GM23338 (cell line): ENCODE measurements around the gene R3HDM1. TPM values are rescaled to one million over a fixed set of nuclear protein-coding genes. Genes with fewer than 3 reads are reported as not detected.

Source experiments
- ATAC-seq: fragments of 200-7000 bp; cut with Tn5 transposase; 3 replicates; pipeline ENCODE4 v1.9.1; 2020
- DNase-seq: peaks from one replicate; pipeline ENCODE4 v3.0.0-alpha.2; 2015; ENCODE audit warnings: low spot score
- H2AFZ ChIP-seq: fragments of 200-600 bp; sonication (generic); 2 replicates; pipeline ENCODE4 v1.8.0; 2016; ENCODE audit warnings: antibody characterized with exemption, mild to moderate bottlenecking, moderate library complexity
- H3F3A ChIP-seq: fragments of 200-600 bp; sonication (generic); replicated peaks from 2 replicates; pipeline ENCODE4 v1.8.0; 2017; ENCODE audit warnings: antibody characterized with exemption, mixed run types, low read depth
- H3K27ac ChIP-seq: fragments of 200-600 bp; sonication (generic); 2 replicates; pipeline ENCODE4 v1.6.1; 2016; ENCODE audit warnings: low read depth
- H3K27me3 ChIP-seq: fragments of 200-600 bp; sonication (generic); 2 replicates; pipeline ENCODE4 v1.8.0; 2016; ENCODE audit warnings: mild to moderate bottlenecking, mixed run types, moderate library complexity; ENCODE audit not compliant: insufficient read depth
- H3K36me3 ChIP-seq: fragments of 200-600 bp; sonication (generic); 2 replicates; pipeline ENCODE4 v1.8.0; 2016; ENCODE audit warnings: mild to moderate bottlenecking; ENCODE audit not compliant: insufficient read depth
- H3K4me1 ChIP-seq: fragments of 200-600 bp; sonication (generic); 2 replicates; pipeline ENCODE4 v1.8.0; 2016; ENCODE audit warnings: mild to moderate bottlenecking, moderate library complexity; ENCODE audit not compliant: insufficient read depth
- H3K4me2 ChIP-seq: fragments of 200-600 bp; sonication (generic); 2 replicates; pipeline ENCODE4 v1.7.1; 2017; ENCODE audit warnings: mixed run types
- H3K4me3 ChIP-seq: fragments of 200-600 bp; sonication (generic); 2 replicates; pipeline ENCODE4 v1.6.1; 2016; ENCODE audit warnings: mixed run types
- H3K79me2 ChIP-seq: fragments of 200-600 bp; sonication (generic); replicated peaks from 2 replicates; pipeline ENCODE4 v1.8.0; 2017; ENCODE audit warnings: mild to moderate bottlenecking; ENCODE audit not compliant: insufficient read depth
- H3K9me2 ChIP-seq: fragments of 200-600 bp; sonication (generic); 2 replicates; pipeline ENCODE4 v1.8.0; 2017; ENCODE audit not compliant: insufficient read depth
- H4K20me1 ChIP-seq: fragments of 200-600 bp; sonication (generic); replicated peaks from 2 replicates; pipeline ENCODE4 v1.8.0; 2017; ENCODE audit warnings: mild to moderate bottlenecking; ENCODE audit not compliant: insufficient read depth
- H3K27ac Mint-ChIP-seq: 2 replicates; pipeline ENCODE4 v1.8.0; 2020; ENCODE audit warnings: inconsistent platforms, mild to moderate bottlenecking, moderate library complexity, mixed read lengths
- H3K27me3 Mint-ChIP-seq: 3 replicates; pipeline ENCODE4 v1.8.0; 2022; ENCODE audit warnings: low read depth, mild to moderate bottlenecking, moderate library complexity, mixed read lengths, inconsistent platforms; ENCODE audit not compliant: insufficient read depth, poor library complexity
- H3K36me3 Mint-ChIP-seq: 3 replicates; pipeline ENCODE4 v1.8.0; 2021; ENCODE audit warnings: low read depth, mild to moderate bottlenecking, inconsistent platforms, moderate library complexity, mixed read lengths
- H3K4me1 Mint-ChIP-seq: 3 replicates; pipeline ENCODE4 v1.8.0; 2020; ENCODE audit warnings: mild to moderate bottlenecking, inconsistent platforms, mixed read lengths
- H3K4me3 Mint-ChIP-seq: 3 replicates; pipeline ENCODE4 v1.8.0; 2021; ENCODE audit warnings: moderate library complexity, mild to moderate bottlenecking, inconsistent platforms, mixed read lengths
- H3K9me3 Mint-ChIP-seq: 3 replicates; pipeline ENCODE4 v1.8.0; 2020; ENCODE audit warnings: moderate library complexity, mild to moderate bottlenecking, inconsistent platforms, mixed read lengths
- CREB1 ChIP-seq: fragments of 250-450 bp; sonication (Bioruptor Pico); IDR thresholded peaks from 2 replicates; pipeline ENCODE4 v1.5.0; 2020; ENCODE audit warnings: low read depth, mild to moderate bottlenecking, moderate library complexity
- EZH2 ChIP-seq: fragments of 200-600 bp; sonication (generic); IDR thresholded peaks from one replicate; pipeline ENCODE4 v1.8.0; 2017; ENCODE audit warnings: antibody characterized with exemption, mild to moderate bottlenecking, low read depth; ENCODE audit not compliant: unreplicated experiment
- EZH2phosphoT487 ChIP-seq: fragments of 200-600 bp; sonication (generic); IDR thresholded peaks from one replicate; pipeline ENCODE4 v1.8.1; 2018; ENCODE audit warnings: antibody characterized with exemption; ENCODE audit not compliant: unreplicated experiment
- JUNB ChIP-seq: IDR thresholded peaks from one replicate; pipeline ENCODE4 v1.6.1; 2016; ENCODE audit warnings: antibody characterized with exemption; ENCODE audit not compliant: unreplicated experiment
- NANOG ChIP-seq: IDR thresholded peaks from 2 replicates; pipeline ENCODE4 v1.6.1; 2016; ENCODE audit warnings: antibody characterized with exemption, borderline replicate concordance
- POLR2AphosphoS5 ChIP-seq: IDR thresholded peaks from 2 replicates; pipeline ENCODE4 v1.6.1; 2016; ENCODE audit warnings: antibody characterized with exemption, low read depth
- STAT1 ChIP-seq: IDR thresholded peaks from one replicate; pipeline ENCODE4 v1.6.1; 2016; ENCODE audit warnings: antibody characterized with exemption; ENCODE audit not compliant: unreplicated experiment
- ZNF114 ChIP-seq: fragments of 250-450 bp; sonication (Bioruptor Pico); IDR thresholded peaks from 2 replicates; pipeline ENCODE4 v1.5.0; 2020; ENCODE audit warnings: mild to moderate bottlenecking, moderate library complexity
- ZNF331 ChIP-seq: fragments of 250-450 bp; sonication (Bioruptor Pico); IDR thresholded peaks from 2 replicates; pipeline ENCODE4 v1.5.0; 2020; ENCODE audit warnings: low read depth, mild to moderate bottlenecking, moderate library complexity
- polyA plus RNA-seq: library from polyadenylated mRNA; unstranded; fragments of >200 nt; fragmentation: Nextera tagmentation; extraction: Ambion mirVana; gene quantifications from 2 replicates; pipeline ENCODE4 v1.2.1, GENCODE V29; 2016
- total RNA-seq: library from RNA; depleted of rRNA; stranded (reverse); fragments of >200 nt; shearing (Covaris generic); gene quantifications from 2 replicates; pipeline ENCODE4 v1.2.3, GENCODE V29; 2014
- TF ChIP-seq, protein P1 (sequence below): IDR thresholded peaks from one replicate; pipeline ENCODE4 v1.6.1; 2018; ENCODE audit warnings: antibody characterized with exemption; ENCODE audit not compliant: unreplicated experiment
- TF ChIP-seq, protein P2 (sequence below): IDR thresholded peaks from 2 replicates; pipeline ENCODE4 v1.6.1; 2016; ENCODE audit warnings: antibody characterized with exemption
- TF ChIP-seq, protein P3 (sequence below), 2 experiments: fragments of 200-600 bp in 1 of 2; sonication (generic) in 1 of 2; conservative IDR thresholded peaks; 2 replicates each; pipeline versions ENCODE4 v1.5.1 to v1.6.1; 2016 to 2017; ENCODE audit warnings: antibody characterized with exemption in 2 of 2, low read depth in 2 of 2, mild to moderate bottlenecking in 2 of 2, moderate library complexity in 1 of 2
- TF ChIP-seq, protein P4 (sequence below): fragments of 250-450 bp; sonication (Bioruptor Pico); IDR thresholded peaks from 2 replicates; pipeline ENCODE4 v1.5.0; 2020; ENCODE audit warnings: mild to moderate bottlenecking, moderate library complexity

Gene R3HDM1
- total and polyA plus RNA-seq, 2 experiments from 2014 or later: 63.1 to 88.8 TPM

DNA sequence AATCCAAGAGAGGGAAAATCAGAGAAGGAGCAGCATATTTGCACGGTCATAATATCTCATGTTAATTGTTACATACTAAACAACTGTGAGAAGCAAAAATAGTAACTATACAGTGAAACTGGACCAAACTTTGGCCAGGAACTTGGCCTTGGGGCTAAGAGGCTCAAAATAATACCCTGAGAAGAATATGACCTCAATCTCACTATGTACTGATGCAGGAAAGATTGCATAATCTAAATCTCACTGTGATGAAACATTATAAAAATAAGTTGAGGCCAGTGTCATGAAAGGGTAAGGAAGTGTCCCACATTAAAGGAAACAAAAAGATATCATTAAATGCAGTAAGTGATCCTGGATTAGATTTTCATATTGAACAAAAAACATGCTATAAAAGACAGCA lies 36.8 kb upstream of the R3HDM1 start:
- Histone ChIP-seq H3K36me3 (peaks cover 15% of the 10 kb centered on the region), H3K4me1 (no peaks in the 10 kb centered on the region), H3K4me3 (no peak overlapping the region), H4K20me1 (no peaks in the 10 kb centered on the region), H3K9me2 (no peaks in the 10 kb centered on the region), H3K4me2 (no peak overlapping the region), H2AFZ (no peak overlapping the region), H3F3A (no peaks in the 10 kb centered on the region), H3K27ac (no peak overlapping the region), H3K79me2 (no peaks in the 10 kb centered on the region), H3K27me3 (no peaks in the 10 kb centered on the region)
- Mint-ChIP-seq H3K36me3 (peaks cover 32% of the 10 kb centered on the region), H3K27ac (no peak overlapping the region; the same call in 1 of the 2 replicates), H3K9me3 (peaks cover 19% of the 10 kb centered on the region), H3K4me3 (no peak overlapping the region), H3K4me1 (no peaks in the 10 kb centered on the region; the same call in 2 of the 3 replicates), H3K27me3 (peaks cover 1% of the 10 kb centered on the region)
- ATAC-seq: no peak
- TF ChIP-seq POLR2AphosphoS5 (no peak), EZH2 (no peak), JUNB (no peak), NANOG (no peak), STAT1 (no peak), ZNF114 (CRISPR knock-in tag) (no peak), EZH2phosphoT487 (no peak), CREB1 (CRISPR knock-in tag) (no peak), ZNF331 (CRISPR knock-in tag) (no peak)
- TF ChIP-seq, protein P1, sequence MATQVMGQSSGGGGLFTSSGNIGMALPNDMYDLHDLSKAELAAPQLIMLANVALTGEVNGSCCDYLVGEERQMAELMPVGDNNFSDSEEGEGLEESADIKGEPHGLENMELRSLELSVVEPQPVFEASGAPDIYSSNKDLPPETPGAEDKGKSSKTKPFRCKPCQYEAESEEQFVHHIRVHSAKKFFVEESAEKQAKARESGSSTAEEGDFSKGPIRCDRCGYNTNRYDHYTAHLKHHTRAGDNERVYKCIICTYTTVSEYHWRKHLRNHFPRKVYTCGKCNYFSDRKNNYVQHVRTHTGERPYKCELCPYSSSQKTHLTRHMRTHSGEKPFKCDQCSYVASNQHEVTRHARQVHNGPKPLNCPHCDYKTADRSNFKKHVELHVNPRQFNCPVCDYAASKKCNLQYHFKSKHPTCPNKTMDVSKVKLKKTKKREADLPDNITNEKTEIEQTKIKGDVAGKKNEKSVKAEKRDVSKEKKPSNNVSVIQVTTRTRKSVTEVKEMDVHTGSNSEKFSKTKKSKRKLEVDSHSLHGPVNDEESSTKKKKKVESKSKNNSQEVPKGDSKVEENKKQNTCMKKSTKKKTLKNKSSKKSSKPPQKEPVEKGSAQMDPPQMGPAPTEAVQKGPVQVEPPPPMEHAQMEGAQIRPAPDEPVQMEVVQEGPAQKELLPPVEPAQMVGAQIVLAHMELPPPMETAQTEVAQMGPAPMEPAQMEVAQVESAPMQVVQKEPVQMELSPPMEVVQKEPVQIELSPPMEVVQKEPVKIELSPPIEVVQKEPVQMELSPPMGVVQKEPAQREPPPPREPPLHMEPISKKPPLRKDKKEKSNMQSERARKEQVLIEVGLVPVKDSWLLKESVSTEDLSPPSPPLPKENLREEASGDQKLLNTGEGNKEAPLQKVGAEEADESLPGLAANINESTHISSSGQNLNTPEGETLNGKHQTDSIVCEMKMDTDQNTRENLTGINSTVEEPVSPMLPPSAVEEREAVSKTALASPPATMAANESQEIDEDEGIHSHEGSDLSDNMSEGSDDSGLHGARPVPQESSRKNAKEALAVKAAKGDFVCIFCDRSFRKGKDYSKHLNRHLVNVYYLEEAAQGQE: no peak
- TF ChIP-seq, protein P2, sequence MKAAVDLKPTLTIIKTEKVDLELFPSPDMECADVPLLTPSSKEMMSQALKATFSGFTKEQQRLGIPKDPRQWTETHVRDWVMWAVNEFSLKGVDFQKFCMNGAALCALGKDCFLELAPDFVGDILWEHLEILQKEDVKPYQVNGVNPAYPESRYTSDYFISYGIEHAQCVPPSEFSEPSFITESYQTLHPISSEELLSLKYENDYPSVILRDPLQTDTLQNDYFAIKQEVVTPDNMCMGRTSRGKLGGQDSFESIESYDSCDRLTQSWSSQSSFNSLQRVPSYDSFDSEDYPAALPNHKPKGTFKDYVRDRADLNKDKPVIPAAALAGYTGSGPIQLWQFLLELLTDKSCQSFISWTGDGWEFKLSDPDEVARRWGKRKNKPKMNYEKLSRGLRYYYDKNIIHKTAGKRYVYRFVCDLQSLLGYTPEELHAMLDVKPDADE: no peak
- TF ChIP-seq, protein P3, sequence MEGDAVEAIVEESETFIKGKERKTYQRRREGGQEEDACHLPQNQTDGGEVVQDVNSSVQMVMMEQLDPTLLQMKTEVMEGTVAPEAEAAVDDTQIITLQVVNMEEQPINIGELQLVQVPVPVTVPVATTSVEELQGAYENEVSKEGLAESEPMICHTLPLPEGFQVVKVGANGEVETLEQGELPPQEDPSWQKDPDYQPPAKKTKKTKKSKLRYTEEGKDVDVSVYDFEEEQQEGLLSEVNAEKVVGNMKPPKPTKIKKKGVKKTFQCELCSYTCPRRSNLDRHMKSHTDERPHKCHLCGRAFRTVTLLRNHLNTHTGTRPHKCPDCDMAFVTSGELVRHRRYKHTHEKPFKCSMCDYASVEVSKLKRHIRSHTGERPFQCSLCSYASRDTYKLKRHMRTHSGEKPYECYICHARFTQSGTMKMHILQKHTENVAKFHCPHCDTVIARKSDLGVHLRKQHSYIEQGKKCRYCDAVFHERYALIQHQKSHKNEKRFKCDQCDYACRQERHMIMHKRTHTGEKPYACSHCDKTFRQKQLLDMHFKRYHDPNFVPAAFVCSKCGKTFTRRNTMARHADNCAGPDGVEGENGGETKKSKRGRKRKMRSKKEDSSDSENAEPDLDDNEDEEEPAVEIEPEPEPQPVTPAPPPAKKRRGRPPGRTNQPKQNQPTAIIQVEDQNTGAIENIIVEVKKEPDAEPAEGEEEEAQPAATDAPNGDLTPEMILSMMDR (conservative IDR thresholded peaks at IDR 0.05; ENCODE audit: low read depth in 2 of 2): no peak
- TF ChIP-seq, protein P4, sequence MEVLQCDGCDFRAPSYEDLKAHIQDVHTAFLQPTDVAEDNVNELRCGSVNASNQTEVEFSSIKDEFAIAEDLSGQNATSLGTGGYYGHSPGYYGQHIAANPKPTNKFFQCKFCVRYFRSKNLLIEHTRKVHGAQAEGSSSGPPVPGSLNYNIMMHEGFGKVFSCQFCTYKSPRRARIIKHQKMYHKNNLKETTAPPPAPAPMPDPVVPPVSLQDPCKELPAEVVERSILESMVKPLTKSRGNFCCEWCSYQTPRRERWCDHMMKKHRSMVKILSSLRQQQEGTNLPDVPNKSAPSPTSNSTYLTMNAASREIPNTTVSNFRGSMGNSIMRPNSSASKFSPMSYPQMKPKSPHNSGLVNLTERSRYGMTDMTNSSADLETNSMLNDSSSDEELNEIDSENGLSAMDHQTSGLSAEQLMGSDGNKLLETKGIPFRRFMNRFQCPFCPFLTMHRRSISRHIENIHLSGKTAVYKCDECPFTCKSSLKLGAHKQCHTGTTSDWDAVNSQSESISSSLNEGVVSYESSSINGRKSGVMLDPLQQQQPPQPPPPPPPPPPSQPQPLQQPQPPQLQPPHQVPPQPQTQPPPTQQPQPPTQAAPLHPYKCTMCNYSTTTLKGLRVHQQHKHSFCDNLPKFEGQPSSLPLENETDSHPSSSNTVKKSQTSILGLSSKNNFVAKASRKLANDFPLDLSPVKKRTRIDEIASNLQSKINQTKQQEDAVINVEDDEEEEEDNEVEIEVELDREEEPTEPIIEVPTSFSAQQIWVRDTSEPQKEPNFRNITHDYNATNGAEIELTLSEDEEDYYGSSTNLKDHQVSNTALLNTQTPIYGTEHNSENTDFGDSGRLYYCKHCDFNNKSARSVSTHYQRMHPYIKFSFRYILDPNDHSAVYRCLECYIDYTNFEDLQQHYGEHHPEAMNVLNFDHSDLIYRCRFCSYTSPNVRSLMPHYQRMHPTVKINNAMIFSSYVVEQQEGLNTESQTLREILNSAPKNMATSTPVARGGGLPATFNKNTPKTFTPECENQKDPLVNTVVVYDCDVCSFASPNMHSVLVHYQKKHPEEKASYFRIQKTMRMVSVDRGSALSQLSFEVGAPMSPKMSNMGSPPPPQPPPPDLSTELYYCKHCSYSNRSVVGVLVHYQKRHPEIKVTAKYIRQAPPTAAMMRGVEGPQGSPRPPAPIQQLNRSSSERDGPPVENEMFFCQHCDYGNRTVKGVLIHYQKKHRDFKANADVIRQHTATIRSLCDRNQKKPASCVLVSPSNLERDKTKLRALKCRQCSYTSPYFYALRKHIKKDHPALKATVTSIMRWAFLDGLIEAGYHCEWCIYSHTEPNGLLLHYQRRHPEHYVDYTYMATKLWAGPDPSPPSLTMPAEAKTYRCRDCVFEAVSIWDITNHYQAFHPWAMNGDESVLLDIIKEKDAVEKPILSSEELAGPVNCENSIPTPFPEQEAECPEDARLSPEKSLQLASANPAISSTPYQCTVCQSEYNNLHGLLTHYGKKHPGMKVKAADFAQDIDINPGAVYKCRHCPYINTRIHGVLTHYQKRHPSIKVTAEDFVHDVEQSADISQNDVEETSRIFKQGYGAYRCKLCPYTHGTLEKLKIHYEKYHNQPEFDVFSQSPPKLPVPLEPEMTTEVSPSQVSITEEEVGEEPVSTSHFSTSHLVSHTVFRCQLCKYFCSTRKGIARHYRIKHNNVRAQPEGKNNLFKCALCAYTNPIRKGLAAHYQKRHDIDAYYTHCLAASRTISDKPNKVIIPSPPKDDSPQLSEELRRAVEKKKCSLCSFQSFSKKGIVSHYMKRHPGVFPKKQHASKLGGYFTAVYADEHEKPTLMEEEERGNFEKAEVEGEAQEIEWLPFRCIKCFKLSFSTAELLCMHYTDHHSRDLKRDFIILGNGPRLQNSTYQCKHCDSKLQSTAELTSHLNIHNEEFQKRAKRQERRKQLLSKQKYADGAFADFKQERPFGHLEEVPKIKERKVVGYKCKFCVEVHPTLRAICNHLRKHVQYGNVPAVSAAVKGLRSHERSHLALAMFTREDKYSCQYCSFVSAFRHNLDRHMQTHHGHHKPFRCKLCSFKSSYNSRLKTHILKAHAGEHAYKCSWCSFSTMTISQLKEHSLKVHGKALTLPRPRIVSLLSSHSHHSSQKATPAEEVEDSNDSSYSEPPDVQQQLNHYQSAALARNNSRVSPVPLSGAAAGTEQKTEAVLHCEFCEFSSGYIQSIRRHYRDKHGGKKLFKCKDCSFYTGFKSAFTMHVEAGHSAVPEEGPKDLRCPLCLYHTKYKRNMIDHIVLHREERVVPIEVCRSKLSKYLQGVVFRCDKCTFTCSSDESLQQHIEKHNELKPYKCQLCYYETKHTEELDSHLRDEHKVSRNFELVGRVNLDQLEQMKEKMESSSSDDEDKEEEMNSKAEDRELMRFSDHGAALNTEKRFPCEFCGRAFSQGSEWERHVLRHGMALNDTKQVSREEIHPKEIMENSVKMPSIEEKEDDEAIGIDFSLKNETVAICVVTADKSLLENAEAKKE (CRISPR knock-in tag): no peak
- DNase-seq: no peak
